ENCODE measurements around the gene ALPK3. TPM values are rescaled to one million over a fixed set of nuclear protein-coding genes. Genes with fewer than 3 reads are reported as not detected.

The ALPK3 gene
- total RNA-seq, 1 donor from 2014 or later = 0.20 TPM

DNA sequence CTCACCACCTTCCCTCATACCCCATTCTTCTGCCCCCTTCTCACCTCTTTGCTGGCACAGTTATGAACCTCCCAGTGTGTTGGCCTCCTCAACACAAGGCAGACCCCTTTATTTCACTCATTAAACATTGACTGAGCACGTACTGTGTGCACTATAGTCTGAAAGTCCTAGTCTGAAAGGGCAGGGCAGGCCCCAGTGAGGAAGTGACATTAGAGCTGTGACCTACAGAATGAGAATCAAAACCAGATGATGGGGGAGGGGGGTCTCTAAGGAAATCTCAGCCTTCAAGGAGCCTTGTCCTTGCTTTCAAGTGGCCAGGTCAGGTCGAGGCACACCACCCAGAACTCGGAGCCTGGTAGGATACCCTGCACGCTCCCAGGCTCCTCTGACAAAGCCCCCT lies 70.8 kb downstream of the ALPK3 start:
- ChIA-PET CTCF (no interaction called here), POLR2A (no interaction called here)
- H3K27ac Mint-ChIP-seq = no peak overlapping the region
- no peak for ATAC-seq (ENCODE audit: low read depth)
- H3K36me3 Mint-ChIP-seq (ENCODE audit: low read depth) = no peaks in the 10 kb centered on the region
- H3K4me1 Mint-ChIP-seq = no peaks in the 10 kb centered on the region
- peaks cover 11% of the 10 kb centered on the region for H3K27me3 Mint-ChIP-seq
- intact Hi-C loops (cut with micrococcal nuclease) = no loop called here
- no peak for TF ChIP-seq CTCF (IDR thresholded peaks at IDR 0.05)
- no peak overlapping the region for H3K4me3 Mint-ChIP-seq
- H3K9me3 Mint-ChIP-seq = no peaks in the 10 kb centered on the region
- DNase-seq = no peak

DNA sequence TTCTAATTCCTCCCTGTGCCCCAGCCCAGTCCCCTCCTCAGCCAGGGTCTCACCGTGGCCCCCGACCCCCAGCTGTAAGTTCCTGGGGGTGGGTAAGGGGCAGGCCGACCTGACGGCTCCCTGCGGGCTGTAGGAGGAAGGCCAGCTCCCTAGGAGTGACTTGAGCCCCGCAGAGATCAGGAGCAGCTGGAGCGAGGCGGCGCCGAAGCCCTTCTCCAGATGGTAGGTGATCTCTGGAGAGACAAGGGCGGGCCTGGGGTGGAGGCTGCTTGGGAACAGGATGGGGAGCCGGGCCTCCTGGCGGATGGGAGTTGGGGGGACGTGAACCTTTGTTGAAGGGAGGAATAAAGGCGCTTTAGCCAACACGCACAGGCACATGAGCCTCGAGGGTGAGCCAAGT lies 71.5 kb downstream of the ALPK3 start:
- H3K4me1 Mint-ChIP-seq = no peaks in the 10 kb centered on the region
- H3K27me3 Mint-ChIP-seq = peaks cover 11% of the 10 kb centered on the region
- no peaks in the 10 kb centered on the region for H3K36me3 Mint-ChIP-seq (ENCODE audit: low read depth)
- H3K9me3 Mint-ChIP-seq = no peaks in the 10 kb centered on the region
- no peak for TF ChIP-seq CTCF (IDR thresholded peaks at IDR 0.05)
- intact Hi-C loops (cut with micrococcal nuclease) = no loop called here
- ChIA-PET CTCF (no interaction called here), POLR2A (no interaction called here)
- ATAC-seq (ENCODE audit: low read depth) (no peak), DNase-seq (no peak)
- no peak overlapping the region for H3K4me3 Mint-ChIP-seq
- no peak overlapping the region for H3K27ac Mint-ChIP-seq

DNA sequence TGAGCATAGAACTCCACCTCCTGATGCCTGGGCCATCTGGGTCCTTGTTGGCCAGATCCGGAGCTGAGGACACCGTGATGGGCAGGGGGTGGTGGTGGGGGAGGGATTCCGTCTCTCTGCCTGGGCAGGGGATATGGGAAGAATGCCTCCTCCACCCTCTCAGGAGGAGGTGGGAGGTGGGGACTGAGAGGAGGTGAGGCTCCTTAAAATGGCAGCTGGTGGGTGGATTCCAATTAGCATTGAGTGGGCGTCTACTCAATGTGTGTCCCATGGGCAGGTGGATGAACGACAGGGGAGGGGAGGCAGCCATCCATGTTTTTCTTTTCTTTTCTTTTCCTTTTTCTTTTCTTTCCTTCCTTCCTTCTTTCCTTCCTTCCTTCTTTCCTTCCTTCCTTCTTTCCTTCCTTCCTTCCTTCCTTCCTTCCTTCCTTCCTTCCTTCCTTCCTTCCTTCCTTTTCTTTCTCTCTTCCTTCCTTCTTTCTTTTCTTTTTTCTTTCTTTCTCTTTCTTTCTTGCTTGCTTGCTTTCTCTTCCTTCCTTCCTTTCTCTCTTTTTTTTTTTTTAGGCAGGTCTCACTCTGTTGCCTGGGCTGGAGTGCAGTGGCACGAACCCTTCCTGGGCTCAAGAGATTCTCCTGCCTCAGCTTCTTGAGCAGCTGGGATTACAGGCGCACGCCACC lies 72.3 kb downstream of the ALPK3 start:
- POLR2A ChIA-PET = no interaction called here

DNA sequence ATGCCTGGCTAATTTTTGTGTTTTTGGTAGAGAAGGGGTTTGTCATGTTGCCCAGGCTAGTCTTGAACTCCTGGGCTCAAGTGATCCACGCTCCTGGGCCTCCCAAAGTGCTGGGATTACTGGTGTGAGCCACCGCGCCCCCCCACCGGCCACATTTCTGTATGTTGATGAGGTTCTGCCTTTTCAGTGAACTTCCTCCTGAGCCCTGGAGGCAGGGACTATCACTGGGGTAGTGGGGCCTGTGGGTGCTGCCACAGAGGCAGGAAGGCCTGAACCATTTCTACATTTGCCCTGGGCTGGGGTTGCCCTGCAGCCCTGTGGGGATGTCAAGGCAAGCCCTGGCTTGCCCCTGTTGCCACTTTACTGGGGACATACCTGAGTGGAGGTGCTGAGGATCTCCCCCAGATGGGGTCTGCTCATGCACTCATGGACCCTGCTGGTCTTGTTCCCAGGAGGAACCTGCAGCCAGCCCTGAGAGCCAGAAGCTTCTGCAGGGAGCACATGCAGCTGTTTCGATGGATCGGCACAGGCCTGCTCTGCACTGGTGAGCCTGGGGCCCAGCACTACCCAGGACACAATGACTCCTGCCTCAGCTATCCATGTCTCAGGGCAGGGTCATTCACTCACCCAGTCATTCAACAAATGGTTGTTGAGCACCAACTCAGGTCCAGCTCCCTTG lies 73.0 kb downstream of the ALPK3 start:
- H3K27ac Mint-ChIP-seq = no peak overlapping the region
- no peaks in the 10 kb centered on the region for H3K36me3 Mint-ChIP-seq (ENCODE audit: low read depth)
- no peak for TF ChIP-seq CTCF (IDR thresholded peaks at IDR 0.05)
- H3K27me3 Mint-ChIP-seq = peaks cover 10% of the 10 kb centered on the region
- no peaks in the 10 kb centered on the region for H3K4me1 Mint-ChIP-seq
- DNase-seq (no peak), ATAC-seq (ENCODE audit: low read depth) (no peak)
- no peaks in the 10 kb centered on the region for H3K9me3 Mint-ChIP-seq
- POLR2A ChIA-PET = no interaction called here
- H3K4me3 Mint-ChIP-seq = no peak overlapping the region
- CTCF ChIA-PET = no interaction called here
- intact Hi-C loops (cut with micrococcal nuclease) = no loop called here

More for the DNA sequence above, 72.3 kb downstream of the ALPK3 start:
- Mint-ChIP-seq H3K27me3 (peaks cover 9% of the 10 kb centered on the region), H3K4me1 (no peaks in the 10 kb centered on the region), H3K36me3 (ENCODE audit: low read depth) (no peaks in the 10 kb centered on the region), H3K27ac (no peak overlapping the region), H3K9me3 (no peaks in the 10 kb centered on the region), H3K4me3 (no peak overlapping the region)
- CTCF ChIA-PET = no interaction called here
- intact Hi-C loops (cut with micrococcal nuclease) = no loop called here
- ATAC-seq (ENCODE audit: low read depth) (no peak), DNase-seq (no peak)
- TF ChIP-seq CTCF (IDR thresholded peaks at IDR 0.05) = no peak

GRCh38 chr15:84890670-84891162 lies 73.6 kb downstream of the ALPK3 start:
- ChIA-PET POLR2A (no interaction called here), CTCF (no interaction called here)
- no peaks in the 10 kb centered on the region for H3K9me3 Mint-ChIP-seq
- no peak for TF ChIP-seq CTCF (IDR thresholded peaks at IDR 0.05)
- H3K36me3 Mint-ChIP-seq (ENCODE audit: low read depth) = no peaks in the 10 kb centered on the region
- no peaks in the 10 kb centered on the region for H3K4me1 Mint-ChIP-seq
- intact Hi-C loops (cut with micrococcal nuclease) = no loop called here
- no peak overlapping the region for H3K4me3 Mint-ChIP-seq
- H3K27me3 Mint-ChIP-seq = peaks cover 10% of the 10 kb centered on the region
- ATAC-seq (ENCODE audit: low read depth) (no peak), DNase-seq (no peak)
- no peak overlapping the region for H3K27ac Mint-ChIP-seq
